ENCODE data around the gene OR4D2. TPM values are rescaled to one million over a fixed set of nuclear protein-coding genes. Genes with fewer than 3 reads are reported as not detected.

The OR4D2 gene
- total RNA-seq, 1 donor from 2014 or later: not detected

DNA sequence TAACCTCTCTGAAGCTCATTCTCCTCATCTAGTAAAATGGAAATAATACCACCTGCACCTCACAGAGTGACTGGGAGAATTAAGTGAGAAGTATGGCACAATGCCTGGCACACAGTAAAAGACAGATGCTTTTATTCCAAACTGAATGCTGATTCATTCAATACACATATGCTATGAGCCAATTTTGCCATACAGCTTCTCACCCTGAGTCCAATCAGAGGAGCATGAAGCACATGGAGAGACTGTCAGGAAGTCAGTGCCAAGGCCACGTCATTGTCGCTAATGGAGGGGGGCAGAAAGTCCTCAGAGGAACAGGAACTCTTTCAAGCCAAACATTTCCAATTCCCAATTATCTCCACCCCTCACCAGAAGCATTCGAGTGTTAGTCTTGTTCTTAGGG, 40.7 kb downstream of the OR4D2 start:
- H3K4me3 Mint-ChIP-seq (ENCODE audit: low read depth): no peak overlapping the region
- peak overlapping the region; percentile 48 for H3K27ac Mint-ChIP-seq
- no peak for DNase-seq (ENCODE audit: low spot score, unreplicated experiment)
- H3K4me1 Mint-ChIP-seq (ENCODE audit: low read depth): peaks cover 17% of the 10 kb centered on the region
- H3K36me3 Mint-ChIP-seq (ENCODE audit: insufficient read depth): peaks cover 20% of the 10 kb centered on the region
- no peaks in the 10 kb centered on the region for H3K27me3 Mint-ChIP-seq
- H3K9me3 Mint-ChIP-seq (ENCODE audit: low read depth): no peaks in the 10 kb centered on the region
- TF ChIP-seq, protein P1, sequence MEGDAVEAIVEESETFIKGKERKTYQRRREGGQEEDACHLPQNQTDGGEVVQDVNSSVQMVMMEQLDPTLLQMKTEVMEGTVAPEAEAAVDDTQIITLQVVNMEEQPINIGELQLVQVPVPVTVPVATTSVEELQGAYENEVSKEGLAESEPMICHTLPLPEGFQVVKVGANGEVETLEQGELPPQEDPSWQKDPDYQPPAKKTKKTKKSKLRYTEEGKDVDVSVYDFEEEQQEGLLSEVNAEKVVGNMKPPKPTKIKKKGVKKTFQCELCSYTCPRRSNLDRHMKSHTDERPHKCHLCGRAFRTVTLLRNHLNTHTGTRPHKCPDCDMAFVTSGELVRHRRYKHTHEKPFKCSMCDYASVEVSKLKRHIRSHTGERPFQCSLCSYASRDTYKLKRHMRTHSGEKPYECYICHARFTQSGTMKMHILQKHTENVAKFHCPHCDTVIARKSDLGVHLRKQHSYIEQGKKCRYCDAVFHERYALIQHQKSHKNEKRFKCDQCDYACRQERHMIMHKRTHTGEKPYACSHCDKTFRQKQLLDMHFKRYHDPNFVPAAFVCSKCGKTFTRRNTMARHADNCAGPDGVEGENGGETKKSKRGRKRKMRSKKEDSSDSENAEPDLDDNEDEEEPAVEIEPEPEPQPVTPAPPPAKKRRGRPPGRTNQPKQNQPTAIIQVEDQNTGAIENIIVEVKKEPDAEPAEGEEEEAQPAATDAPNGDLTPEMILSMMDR (IDR thresholded peaks at IDR 0.05; ENCODE audit: unreplicated experiment): no peak

- DNase-seq (ENCODE audit: low spot score, unreplicated experiment): no peak
- TF ChIP-seq, protein P1 (IDR thresholded peaks at IDR 0.05; ENCODE audit: unreplicated experiment): no peak
- Mint-ChIP-seq H3K4me1 (ENCODE audit: low read depth) (peaks cover 17% of the 10 kb centered on the region), H3K36me3 (ENCODE audit: insufficient read depth) (peaks cover 23% of the 10 kb centered on the region), H3K4me3 (ENCODE audit: low read depth) (peak overlapping the region; percentile 31), H3K27me3 (no peaks in the 10 kb centered on the region), H3K9me3 (ENCODE audit: low read depth) (no peaks in the 10 kb centered on the region), H3K27ac (peak overlapping the region; percentile 92)
Observed at GRCh38 chr17:58208344-58208743, 41.6 kb downstream of the OR4D2 start.

GRCh38 chr17:58210922-58211321, 44.1 kb downstream of the OR4D2 start:
- Mint-ChIP-seq H3K27ac (no peak overlapping the region), H3K4me1 (ENCODE audit: low read depth) (peaks cover 17% of the 10 kb centered on the region), H3K36me3 (ENCODE audit: insufficient read depth) (peaks cover 25% of the 10 kb centered on the region), H3K4me3 (ENCODE audit: low read depth) (no peak overlapping the region), H3K27me3 (no peaks in the 10 kb centered on the region), H3K9me3 (ENCODE audit: low read depth) (no peaks in the 10 kb centered on the region)
- TF ChIP-seq, protein P1 (IDR thresholded peaks at IDR 0.05; ENCODE audit: unreplicated experiment): no peak
- DNase-seq (ENCODE audit: low spot score, unreplicated experiment): no peak

- Mint-ChIP-seq H3K27me3 (no peaks in the 10 kb centered on the region), H3K4me1 (ENCODE audit: low read depth) (peaks cover 5% of the 10 kb centered on the region), H3K4me3 (ENCODE audit: low read depth) (no peak overlapping the region), H3K9me3 (ENCODE audit: low read depth) (no peaks in the 10 kb centered on the region), H3K36me3 (ENCODE audit: insufficient read depth) (peaks cover 12% of the 10 kb centered on the region), H3K27ac (no peak overlapping the region)
- TF ChIP-seq, protein P1 (IDR thresholded peaks at IDR 0.05; ENCODE audit: unreplicated experiment): no peak
- DNase-seq (ENCODE audit: low spot score, unreplicated experiment): no peak
Observed at GRCh38 chr17:58215685-58216084, 48.9 kb downstream of the OR4D2 start.

- DNase-seq (ENCODE audit: low spot score, unreplicated experiment): no peak
- H3K27me3 Mint-ChIP-seq: peaks cover 9% of the 10 kb centered on the region
- no peaks in the 10 kb centered on the region for H3K9me3 Mint-ChIP-seq (ENCODE audit: low read depth)
- TF ChIP-seq, protein P1 (IDR thresholded peaks at IDR 0.05; ENCODE audit: unreplicated experiment): no peak
- no peak overlapping the region for H3K27ac Mint-ChIP-seq
- H3K36me3 Mint-ChIP-seq (ENCODE audit: insufficient read depth): peaks cover 8% of the 10 kb centered on the region
- H3K4me1 Mint-ChIP-seq (ENCODE audit: low read depth): peaks cover 5% of the 10 kb centered on the region
- H3K4me3 Mint-ChIP-seq (ENCODE audit: low read depth): peak overlapping the region; percentile 37
Observed at GRCh38 chr17:58217766-58218165, 51.0 kb downstream of the OR4D2 start.
